ENCODE measurements around the gene WDR4.

DNA sequence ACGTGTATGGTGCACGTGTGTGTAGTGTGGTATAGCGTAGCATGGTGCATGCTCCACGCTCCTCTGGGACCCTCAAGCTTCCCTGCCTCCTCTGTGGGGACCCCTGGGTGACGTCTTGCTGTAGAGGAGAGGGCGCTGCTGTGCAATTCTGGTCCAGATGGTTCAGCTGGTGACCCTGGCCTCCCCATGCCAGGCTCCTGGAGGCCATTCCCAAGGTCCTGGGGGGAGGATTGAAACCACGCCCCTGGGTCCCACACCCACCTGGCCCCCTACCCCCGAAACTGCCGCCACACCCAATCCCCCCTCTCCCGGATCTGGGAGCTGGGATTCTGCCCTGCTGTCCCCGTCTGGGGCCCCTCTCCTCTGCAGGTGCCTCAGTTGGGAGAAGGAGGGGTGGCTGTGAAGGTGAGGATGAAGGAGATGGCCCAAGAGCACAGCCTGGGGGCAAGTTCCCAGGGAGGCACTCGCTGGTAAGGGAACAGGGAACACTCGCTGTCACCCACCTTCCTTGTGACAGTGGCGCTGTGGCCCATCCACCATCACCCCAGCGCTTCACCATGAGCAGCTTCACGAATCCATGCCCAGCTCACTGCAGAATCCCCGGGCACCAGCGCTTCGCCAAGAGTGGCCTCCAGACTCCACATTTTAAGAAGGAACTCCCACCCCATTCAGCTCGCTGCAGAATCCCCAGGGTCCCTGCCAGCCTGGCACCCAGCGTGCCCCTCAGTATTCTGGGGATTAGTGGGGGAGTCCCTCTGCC, 38.0 kb downstream of the WDR4 start:
- TF ChIP-seq, protein P1, sequence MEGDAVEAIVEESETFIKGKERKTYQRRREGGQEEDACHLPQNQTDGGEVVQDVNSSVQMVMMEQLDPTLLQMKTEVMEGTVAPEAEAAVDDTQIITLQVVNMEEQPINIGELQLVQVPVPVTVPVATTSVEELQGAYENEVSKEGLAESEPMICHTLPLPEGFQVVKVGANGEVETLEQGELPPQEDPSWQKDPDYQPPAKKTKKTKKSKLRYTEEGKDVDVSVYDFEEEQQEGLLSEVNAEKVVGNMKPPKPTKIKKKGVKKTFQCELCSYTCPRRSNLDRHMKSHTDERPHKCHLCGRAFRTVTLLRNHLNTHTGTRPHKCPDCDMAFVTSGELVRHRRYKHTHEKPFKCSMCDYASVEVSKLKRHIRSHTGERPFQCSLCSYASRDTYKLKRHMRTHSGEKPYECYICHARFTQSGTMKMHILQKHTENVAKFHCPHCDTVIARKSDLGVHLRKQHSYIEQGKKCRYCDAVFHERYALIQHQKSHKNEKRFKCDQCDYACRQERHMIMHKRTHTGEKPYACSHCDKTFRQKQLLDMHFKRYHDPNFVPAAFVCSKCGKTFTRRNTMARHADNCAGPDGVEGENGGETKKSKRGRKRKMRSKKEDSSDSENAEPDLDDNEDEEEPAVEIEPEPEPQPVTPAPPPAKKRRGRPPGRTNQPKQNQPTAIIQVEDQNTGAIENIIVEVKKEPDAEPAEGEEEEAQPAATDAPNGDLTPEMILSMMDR (IDR thresholded peaks at IDR 0.05) = no peak
- TF ChIP-seq JUND (IDR thresholded peaks at IDR 0.05) (no peak), ELF1 (IDR thresholded peaks at IDR 0.05) (no peak), NFIC (IDR thresholded peaks at IDR 0.05; ENCODE audit: borderline replicate concordance) (no peak), FOXM1 (IDR thresholded peaks at IDR 0.05; ENCODE audit: low read depth) (no peak), GABPA (IDR thresholded peaks at IDR 0.05; ENCODE audit: low read depth) (no peak), MEF2A (IDR thresholded peaks at IDR 0.05; ENCODE audit: borderline replicate concordance, low read depth) (no peak), POLR2AphosphoS5 (IDR thresholded peaks at IDR 0.05; ENCODE audit: low read depth, low read length) (no peak)
- TF ChIP-seq, protein P2, sequence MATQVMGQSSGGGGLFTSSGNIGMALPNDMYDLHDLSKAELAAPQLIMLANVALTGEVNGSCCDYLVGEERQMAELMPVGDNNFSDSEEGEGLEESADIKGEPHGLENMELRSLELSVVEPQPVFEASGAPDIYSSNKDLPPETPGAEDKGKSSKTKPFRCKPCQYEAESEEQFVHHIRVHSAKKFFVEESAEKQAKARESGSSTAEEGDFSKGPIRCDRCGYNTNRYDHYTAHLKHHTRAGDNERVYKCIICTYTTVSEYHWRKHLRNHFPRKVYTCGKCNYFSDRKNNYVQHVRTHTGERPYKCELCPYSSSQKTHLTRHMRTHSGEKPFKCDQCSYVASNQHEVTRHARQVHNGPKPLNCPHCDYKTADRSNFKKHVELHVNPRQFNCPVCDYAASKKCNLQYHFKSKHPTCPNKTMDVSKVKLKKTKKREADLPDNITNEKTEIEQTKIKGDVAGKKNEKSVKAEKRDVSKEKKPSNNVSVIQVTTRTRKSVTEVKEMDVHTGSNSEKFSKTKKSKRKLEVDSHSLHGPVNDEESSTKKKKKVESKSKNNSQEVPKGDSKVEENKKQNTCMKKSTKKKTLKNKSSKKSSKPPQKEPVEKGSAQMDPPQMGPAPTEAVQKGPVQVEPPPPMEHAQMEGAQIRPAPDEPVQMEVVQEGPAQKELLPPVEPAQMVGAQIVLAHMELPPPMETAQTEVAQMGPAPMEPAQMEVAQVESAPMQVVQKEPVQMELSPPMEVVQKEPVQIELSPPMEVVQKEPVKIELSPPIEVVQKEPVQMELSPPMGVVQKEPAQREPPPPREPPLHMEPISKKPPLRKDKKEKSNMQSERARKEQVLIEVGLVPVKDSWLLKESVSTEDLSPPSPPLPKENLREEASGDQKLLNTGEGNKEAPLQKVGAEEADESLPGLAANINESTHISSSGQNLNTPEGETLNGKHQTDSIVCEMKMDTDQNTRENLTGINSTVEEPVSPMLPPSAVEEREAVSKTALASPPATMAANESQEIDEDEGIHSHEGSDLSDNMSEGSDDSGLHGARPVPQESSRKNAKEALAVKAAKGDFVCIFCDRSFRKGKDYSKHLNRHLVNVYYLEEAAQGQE (IDR thresholded peaks at IDR 0.05; ENCODE audit: low read depth, low read length) = no peak
- TF ChIP-seq, protein P3, sequence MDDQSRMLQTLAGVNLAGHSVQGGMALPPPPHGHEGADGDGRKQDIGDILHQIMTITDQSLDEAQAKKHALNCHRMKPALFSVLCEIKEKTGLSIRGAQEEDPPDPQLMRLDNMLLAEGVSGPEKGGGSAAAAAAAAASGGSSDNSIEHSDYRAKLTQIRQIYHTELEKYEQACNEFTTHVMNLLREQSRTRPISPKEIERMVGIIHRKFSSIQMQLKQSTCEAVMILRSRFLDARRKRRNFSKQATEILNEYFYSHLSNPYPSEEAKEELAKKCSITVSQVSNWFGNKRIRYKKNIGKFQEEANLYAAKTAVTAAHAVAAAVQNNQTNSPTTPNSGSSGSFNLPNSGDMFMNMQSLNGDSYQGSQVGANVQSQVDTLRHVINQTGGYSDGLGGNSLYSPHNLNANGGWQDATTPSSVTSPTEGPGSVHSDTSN (IDR thresholded peaks at IDR 0.05) = no peak
- TF ChIP-seq, protein P4, sequence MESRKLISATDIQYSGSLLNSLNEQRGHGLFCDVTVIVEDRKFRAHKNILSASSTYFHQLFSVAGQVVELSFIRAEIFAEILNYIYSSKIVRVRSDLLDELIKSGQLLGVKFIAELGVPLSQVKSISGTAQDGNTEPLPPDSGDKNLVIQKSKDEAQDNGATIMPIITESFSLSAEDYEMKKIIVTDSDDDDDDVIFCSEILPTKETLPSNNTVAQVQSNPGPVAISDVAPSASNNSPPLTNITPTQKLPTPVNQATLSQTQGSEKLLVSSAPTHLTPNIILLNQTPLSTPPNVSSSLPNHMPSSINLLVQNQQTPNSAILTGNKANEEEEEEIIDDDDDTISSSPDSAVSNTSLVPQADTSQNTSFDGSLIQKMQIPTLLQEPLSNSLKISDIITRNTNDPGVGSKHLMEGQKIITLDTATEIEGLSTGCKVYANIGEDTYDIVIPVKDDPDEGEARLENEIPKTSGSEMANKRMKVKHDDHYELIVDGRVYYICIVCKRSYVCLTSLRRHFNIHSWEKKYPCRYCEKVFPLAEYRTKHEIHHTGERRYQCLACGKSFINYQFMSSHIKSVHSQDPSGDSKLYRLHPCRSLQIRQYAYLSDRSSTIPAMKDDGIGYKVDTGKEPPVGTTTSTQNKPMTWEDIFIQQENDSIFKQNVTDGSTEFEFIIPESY (IDR thresholded peaks at IDR 0.05; ENCODE audit: borderline replicate concordance, low read depth) = no peak
- TF ChIP-seq, protein P5, sequence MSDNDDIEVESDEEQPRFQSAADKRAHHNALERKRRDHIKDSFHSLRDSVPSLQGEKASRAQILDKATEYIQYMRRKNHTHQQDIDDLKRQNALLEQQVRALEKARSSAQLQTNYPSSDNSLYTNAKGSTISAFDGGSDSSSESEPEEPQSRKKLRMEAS (IDR thresholded peaks at IDR 0.05; ENCODE audit: low read depth) = no peak
